CD4-positive, alpha-beta T cell treated with Interleukin-2 at 100 ng/mL for 4 hours (primary cell): Measurements from ENCODE around the gene MKRN1.
A peak's percentile ranks its signal among the peaks of the same experiment; 100 is the strongest.
"Not testable (repeated sequence)": the region's sequence is repeated elsewhere in the genome, so short reads cannot be mapped to it uniquely, and the experiment has no call there.

Experiments used
- DNase-seq: peaks from one replicate; pipeline ENCODE4 v3.0.0-alpha.2; 2020; ENCODE audit warnings: low spot score

The MKRN1 gene

DNA sequence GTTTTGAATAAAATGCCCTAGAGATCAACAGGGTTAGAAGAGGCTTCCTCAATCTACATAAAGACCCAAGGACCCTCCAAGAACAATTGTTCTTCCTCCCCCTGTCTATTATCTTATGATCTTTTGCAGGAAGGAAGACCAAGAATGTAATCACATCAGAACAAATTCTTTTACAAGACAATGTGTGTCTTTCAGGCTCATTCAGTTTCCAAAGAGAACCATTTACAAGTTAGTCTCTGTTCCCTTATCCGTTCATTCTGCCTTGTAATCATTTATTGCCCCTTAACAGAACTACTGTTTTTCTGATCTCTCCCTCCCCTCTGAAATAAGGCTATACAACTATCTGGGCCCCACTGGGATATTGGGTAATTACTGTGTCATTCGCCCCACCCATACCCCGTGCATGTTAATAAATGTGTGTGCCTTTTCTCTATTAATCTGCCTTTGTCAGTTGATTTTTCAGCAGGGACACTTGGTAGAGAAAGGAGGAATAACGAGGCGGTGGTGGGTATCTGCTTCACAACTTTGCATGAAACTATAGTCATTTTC, 5.7 kb upstream of the MKRN1 start:
- DNase-seq: no peak

DNA sequence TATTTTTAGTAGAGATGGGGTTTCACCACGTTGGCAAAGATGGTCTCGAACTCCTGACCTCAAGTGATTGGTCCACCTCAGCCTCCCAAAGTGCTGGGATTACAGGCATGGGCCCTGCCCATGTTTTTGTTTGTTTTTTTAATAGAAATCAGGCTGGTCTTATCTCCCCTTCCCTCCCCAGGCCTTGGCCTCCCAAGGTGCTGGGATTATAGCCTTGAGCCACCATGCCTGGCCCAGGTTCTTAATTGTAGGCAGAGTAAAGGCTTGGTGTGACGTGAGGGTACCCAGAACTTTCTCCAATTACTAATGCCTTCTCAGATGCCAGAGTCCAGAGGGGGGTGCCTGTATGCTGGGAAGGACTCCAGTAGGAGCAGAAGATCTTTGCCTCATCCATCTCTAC, 5.2 kb upstream of the MKRN1 start:
- no peak for DNase-seq

DNA sequence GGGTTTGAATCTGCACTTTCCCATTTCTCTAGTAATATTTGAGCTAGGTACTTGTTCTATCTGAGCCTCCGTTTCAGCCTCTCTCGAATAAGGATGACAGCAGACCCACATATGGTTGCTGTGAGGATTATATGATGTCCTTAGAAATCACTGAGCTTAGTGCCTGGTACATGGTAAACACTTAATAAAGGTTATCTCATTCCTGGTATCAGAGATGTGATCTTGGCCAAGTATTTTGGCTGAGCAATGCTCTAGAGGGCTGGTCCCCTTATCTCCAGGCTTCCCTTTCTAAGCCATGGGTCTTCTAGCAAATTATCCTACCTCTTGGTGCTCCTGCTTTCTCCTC, 407 bp upstream of the MKRN1 start:
- DNase-seq: no peak

- peak; percentile 42 for DNase-seq
Measured at GRCh38 chr7:140478246-140479061, 851 bp downstream of the MKRN1 start.

DNA sequence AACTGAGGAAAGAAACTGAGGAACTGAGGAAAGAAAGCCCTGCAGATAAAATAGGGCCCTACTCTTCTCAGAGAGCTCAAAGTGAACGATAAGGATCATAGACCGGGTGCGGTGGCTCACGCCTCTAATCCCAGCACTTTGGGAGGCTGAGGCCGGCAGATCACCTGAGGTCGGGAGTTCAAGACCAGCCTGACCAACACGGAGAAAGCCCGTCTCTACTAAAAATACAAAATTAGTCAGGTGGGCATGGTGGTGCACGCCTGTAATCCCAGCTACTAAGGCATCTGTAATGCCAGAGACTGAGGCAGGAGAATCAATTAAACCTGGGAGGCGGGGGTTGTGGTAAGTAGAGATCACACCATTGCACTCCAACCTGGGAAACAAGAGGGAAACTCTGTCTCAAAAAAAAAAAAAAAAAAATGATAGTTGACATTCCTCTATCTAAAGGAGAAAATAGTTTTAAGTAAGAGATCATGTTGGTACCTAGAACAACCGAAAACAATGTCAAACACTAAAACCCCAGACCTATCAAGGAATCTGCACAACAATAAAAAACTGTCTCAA, 2.5 kb downstream of the MKRN1 start:
- DNase-seq: no peak

DNA sequence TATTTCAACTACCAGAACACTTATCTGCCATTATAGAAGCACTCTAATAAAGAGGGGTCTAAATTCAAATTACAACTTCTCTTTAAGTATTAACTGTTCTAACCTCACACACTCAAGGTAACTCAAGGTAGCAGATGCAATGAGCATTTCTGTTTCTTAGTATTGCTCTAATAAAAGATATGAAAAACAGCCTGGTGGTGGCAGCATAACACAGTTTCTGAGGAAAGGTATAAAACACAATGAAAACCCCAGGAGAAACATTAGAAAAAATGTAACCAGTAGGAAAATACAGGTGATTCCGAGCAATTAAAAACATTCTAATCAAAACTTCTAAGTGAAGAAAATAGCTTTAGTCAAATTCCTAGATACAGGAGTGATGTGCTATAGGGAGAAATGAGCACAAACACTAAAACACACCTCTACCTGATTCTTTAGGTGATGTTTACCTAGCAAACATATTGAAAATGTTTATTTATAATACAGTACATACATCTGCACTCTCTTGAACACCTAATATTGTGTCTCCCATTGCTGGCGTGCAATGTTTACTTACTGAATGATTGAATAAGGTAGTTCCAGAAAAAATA, 3.5 kb downstream of the MKRN1 start:
- DNase-seq: peak; percentile 69

- no peak for DNase-seq
Measured at GRCh38 chr7:140463111-140463510, 16.2 kb downstream of the MKRN1 start.

GRCh38 chr7:140458916-140459315, 20.4 kb downstream of the MKRN1 start:
- DNase-seq: no peak

- DNase-seq: no peak
Measured at GRCh38 chr7:140458201-140458600, 21.1 kb downstream of the MKRN1 start.

DNA sequence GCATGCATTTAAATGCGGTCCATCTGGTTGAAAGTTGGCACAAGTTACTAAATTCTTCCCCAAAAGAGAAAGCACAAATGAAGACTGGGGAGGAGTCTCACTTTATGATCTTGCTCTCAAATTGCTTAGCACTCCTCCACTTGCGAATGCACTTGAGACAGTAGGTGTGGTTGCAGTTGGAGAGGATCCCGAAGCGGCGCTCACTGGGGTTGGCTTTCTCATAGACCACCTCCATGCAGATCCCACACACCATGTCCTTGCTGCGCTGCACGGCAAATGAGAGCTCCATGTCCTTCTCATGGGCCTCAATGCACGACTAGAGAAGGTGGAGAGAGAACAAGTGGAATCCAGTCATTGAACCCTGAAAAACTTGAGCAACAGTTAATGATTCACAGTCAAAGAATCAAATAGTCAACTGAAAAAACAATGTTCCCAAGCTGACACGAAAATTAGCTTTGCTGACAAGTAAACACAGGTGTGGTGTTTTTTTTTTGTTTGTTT, 22.7 kb downstream of the MKRN1 start:
- DNase-seq: no peak

- no peak for DNase-seq
Measured at GRCh38 chr7:140455743-140456142, 23.6 kb downstream of the MKRN1 start.

GRCh38 chr7:140454657-140455015, 24.7 kb downstream of the MKRN1 start:
- DNase-seq: no peak

GRCh38 chr7:140453785-140454656, 25.3 kb downstream of the MKRN1 start:
- DNase-seq: not testable (repeated sequence)

DNA sequence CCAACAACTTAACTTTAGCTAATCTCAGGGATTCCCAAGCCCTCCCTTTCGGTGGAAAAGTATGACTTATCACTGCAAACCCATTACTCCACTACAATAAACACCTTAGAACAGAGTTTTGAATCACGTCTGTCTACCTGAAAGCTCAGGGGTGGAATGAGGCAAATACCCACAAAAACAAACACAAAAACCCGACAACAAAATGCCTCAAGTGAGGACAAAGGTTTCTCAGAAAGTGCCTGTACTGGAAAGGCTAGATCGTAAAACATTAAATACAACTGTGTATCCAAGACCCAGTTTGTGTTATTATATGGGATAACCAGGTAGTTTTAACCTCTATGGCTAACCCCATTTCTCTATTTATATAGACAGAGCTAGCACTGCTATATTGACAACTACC, 26.0 kb downstream of the MKRN1 start:
- no peak for DNase-seq

DNA sequence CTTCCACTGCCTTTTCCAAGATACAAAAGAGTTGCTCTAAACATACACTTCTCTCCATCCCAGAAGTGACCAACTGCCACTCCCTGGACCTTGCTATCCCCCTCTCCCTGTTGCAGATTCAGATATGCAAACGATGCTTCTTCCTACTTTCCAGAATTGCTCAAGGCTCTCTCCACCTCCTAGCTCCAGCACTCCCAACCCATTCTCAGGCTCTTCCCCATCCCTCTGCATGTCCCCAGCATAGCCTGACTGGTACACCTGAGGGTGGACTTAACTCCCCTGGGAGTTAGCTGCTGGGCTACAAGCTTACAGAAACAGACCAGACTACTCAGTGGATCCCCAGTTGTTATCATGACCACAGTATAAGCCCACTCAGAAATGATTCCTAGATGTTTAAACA, 27.6 kb downstream of the MKRN1 start:
- DNase-seq: no peak

- DNase-seq: no peak
Measured at GRCh38 chr7:140448781-140449480, 30.4 kb downstream of the MKRN1 start.

- DNase-seq: no peak
Measured at GRCh38 chr7:140447841-140448240, 31.5 kb downstream of the MKRN1 start.

GRCh38 chr7:140446467-140446866, 32.8 kb downstream of the MKRN1 start:
- DNase-seq: no peak

- no peak for DNase-seq
Measured at GRCh38 chr7:140441519-140441918, 37.8 kb downstream of the MKRN1 start.

- DNase-seq: no peak
Measured at GRCh38 chr7:140440593-140440992, 38.7 kb downstream of the MKRN1 start.

GRCh38 chr7:140439359-140439758, 39.9 kb downstream of the MKRN1 start:
- DNase-seq: no peak
